Tongue (tissue), 2 donors: ENCODE measurements around the gene MIF4GD. TPM values are rescaled to one million over a fixed set of nuclear protein-coding genes. Genes with fewer than 3 reads are reported as not detected.
A peak's percentile ranks its signal among the peaks of the same experiment; 100 is the strongest.
"Not testable (repeated sequence)": the region's sequence is repeated elsewhere in the genome, so short reads cannot be mapped to it uniquely, and the experiment has no call there.

Experiments
- DNase-seq: peaks from one replicate; pipeline ENCODE4 v3.0.0-alpha.2; 2015
- total RNA-seq: library from RNA; depleted of rRNA; stranded (reverse); fragments of >200 nt; gene quantifications from one replicate; pipeline ENCODE4 v1.2.3, GENCODE V29; 2014

The MIF4GD gene, protein sequence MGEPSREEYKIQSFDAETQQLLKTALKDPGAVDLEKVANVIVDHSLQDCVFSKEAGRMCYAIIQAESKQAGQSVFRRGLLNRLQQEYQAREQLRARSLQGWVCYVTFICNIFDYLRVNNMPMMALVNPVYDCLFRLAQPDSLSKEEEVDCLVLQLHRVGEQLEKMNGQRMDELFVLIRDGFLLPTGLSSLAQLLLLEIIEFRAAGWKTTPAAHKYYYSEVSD
- total RNA-seq, result 9.1 TPM

DNA sequence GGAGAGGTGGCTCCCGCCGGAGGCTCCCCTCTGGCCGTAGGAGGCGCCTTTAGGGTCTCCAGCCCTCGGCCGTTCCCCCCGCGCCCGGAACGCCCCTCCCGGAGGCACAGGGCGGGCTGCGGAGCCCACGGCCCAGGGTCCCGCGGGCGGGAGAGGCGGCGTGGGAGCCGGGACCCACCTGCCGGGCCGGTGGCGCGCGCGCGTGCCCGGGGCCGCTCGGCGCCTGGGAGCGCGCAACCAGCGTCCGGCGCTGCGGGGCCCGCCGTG lies at the start of gene MIF4GD:
Gene MIF4GD, minus strand, starts transcription at position 266 of the 267 bp plus-strand sequence. CDS start 1,036 bp downstream, outside the sequence.
- no peak for DNase-seq

DNA sequence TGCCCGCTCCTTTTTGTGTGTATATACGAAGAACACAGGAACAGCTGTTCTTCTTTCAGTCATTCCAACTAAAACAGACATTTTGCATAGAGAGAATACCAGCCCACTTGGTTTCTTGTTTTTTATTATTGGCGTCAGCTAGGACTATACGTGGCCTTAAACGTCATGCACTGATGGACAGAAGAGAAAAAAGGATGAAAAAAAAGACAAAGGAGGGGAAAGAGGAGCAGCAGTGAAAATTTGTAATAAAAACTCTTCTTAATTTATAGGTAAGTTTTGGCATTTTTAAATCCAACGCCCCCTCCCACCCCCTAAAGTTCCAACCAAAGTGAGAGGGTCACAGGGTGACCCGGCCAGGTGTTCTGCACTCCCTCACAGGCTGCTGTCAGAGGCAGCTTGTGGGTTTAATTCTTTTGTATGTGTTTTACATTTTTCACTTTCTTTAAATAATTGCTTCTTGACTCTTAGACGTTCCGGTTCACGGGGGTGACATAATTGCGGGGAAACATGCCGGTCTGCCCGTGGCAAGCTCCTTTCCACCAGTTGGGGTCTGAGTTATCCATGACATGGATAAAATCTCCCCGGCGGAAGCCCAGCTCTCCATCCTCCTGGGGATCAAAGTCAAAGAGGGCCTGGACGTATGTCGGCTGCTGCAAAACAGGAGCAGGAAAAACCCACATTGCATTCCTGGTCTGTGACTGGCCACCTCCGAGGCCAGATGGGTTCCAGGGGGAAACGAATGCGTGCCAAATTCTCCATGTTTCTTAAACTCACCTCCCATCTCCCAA lies 49.1 kb upstream of the MIF4GD start:
- DNase-seq, result no peak

DNA sequence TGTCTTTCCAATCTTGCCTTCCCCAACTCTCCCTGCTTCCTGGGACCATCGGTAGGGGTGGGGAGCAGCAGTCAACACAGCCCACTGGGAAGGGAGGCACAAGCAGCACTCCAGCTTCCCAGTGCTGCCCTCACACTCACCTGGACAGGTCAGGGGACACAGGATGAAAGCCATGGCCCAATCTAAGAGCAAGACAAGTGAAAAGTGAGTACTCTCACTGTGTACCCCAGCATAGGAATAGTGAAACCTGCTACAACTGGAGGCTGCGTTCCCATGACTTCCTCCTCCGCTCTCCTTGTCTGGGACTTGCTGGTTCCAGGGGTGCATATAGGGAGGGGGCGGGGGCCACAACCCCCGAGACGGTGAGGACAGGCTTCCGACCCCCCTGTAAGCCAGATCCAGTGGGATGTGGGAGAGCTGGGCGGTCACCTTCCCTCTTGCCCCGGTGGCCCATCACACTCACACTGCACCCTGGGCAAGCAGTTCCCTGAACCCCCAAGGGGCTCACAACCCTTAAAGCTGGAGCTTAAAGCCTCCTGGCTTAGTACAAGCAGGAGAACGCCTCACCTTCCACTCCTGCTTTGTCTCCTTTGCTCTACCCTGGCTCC lies 47.7 kb upstream of the MIF4GD start:
- no peak for DNase-seq

DNA sequence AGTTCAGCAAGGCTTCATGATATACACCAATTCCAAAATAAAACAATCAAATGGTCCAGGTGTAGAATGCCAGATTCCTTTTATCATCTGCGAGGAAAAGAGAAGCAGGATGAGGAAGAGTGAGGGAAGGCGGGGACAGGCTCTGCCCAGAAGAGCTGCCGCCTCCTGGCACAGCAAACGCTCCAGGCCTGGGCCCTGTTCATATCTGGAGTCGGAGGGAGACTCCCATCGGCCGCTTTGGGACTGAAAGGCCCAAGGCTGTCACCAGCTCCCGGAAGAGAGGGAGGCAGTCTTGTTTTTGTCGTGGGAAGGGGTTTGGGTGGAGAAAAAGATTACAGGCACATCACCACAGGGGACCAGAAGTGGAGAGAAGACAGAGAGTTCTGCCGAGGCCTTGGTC lies 47.2 kb upstream of the MIF4GD start:
- DNase-seq, result no peak

DNA sequence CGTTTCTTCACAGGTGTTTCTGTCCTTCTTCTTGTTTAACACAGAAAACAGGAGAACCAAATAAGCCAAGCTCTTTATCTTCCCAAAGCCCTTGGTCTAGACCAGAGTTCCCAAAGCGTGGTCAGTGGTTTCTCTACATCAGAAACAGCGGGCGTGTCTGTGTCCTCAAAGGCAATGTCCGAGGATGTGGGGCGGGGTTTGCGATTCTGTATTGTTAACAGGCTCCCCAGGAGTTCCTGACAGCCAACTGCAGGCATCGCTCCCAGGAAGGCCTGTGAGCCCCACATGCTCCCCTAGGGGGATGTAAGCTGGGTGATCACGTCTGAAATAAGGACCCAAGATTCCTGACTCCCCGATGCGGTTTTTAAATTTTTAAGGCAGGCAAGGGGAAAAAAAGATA lies 46.6 kb upstream of the MIF4GD start:
- DNase-seq, result no peak

DNA sequence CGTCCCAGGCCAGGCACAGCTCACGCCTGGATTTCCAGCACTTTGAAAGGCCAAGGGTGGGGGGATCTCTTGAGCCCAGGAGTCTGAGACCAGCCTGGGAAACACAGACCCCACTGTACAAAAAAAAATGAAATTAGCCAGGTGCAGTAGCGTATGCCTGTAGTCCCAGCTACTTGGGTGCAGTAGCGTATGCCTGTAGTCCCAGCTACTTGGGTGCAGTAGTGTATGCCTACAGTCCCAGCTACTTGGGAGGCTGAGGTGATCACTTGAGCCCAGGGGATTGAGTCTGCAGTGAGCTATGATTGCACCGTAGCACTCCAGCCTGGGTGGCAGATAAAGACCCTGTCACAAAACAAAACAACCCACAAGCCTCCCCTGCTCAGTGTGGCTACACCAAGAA lies 45.2 kb upstream of the MIF4GD start:
- no peak for DNase-seq

DNA sequence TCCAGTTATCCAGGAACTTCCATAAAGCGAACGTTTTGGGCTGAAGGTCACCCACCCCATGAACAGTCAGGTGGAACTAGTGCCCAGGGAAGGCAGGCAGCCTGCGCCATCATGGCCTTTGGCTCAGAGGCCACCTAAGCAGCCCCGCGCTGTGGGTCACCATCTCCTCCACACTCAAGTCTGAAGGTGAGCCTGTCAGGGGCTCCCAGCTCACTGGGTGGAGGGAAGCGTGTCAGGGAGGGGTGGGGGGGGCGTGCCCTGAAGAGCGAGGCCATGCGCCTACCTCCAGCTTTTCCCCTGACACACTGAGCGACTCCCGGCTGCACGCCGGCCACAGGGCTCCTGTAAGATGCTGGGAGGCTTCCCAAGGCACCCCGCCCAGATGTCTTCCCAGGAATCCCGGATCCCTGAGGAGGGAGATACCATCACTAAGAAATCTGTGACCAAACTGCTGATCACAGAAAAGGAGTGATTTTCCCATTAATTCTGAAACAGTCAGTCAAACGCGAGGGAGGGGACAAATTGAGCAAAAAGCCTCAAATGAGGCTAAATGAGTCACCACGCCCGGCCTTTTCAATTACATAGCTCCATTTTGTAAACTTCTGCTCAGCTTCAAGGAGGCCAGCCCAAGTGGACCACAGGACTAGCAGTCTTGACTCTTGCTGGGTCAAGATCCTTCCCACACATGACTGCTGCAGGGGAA lies 44.7 kb upstream of the MIF4GD start:
- no peak for DNase-seq

DNA sequence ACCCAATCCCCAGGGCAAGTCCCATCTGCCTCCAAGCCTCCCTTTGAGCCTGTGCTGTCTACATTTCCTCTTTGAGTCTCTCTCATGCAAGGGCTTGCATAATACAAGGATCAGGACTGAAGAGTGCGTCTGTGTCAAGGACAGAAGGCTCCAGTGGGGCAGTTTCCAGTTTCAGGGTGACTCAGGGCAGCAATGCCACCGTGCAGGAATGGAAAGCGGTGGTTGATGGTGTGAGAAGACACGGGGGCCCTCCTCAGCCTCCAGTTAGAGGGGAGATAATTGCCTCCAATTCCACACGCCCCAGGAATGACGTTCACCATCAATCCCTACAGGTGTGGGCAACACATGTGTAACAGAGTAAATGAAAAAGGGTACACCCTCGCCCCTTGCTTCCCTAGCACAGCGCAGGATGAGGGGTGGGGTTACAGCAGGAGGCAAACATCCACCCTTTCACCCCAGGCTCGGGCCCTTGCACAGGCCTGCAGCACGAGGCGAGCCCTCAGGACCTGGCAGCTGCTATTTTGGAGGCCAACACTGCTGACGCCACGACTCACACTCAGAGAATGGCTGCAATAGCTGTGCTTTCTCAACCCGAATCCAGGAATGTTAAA lies 43.0 kb upstream of the MIF4GD start:
- no peak for DNase-seq

DNA sequence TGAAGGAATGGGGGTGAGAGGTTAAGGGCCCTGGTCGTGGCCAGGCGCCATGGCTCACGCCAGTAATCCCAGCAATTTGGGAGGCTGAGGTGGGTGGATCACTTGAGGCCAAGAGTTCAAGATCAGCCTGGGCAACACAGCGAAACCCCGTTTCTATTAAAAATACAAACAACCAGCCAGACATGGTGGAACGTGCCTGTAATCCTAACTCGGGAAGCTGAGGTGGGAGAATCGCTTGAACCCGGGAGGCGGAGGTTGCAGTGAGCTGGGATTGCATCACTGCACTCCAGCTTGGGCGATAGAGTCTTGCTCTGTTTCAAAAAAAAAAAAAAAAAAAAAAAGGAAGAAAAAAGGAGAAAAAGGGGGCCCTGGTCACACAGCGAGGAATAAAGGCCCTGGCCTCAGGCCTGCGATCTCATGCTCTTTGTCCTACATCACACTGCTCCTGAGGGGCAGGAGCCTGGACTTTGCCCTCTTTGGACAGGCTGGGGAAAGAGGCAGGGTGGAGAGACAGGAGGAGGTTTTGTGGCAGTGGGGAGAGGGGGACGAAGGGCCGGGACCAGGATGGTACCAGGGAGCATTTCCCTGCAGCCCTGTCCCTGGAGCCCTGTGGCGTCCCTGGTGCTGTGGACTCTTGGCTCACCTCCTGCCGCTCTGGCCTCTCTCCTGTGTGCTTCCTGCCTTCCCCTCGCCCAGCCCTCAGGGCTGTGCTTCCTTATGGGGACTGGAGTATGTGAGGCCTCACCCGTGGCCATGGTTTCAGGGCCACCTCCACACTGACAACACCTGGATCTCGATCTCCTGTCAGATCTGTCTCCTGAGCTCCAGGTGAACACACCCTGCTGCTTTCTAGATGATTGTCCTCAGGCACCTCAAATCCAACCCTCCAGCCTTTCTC lies 38.0 kb upstream of the MIF4GD start:
- no peak for DNase-seq

DNA sequence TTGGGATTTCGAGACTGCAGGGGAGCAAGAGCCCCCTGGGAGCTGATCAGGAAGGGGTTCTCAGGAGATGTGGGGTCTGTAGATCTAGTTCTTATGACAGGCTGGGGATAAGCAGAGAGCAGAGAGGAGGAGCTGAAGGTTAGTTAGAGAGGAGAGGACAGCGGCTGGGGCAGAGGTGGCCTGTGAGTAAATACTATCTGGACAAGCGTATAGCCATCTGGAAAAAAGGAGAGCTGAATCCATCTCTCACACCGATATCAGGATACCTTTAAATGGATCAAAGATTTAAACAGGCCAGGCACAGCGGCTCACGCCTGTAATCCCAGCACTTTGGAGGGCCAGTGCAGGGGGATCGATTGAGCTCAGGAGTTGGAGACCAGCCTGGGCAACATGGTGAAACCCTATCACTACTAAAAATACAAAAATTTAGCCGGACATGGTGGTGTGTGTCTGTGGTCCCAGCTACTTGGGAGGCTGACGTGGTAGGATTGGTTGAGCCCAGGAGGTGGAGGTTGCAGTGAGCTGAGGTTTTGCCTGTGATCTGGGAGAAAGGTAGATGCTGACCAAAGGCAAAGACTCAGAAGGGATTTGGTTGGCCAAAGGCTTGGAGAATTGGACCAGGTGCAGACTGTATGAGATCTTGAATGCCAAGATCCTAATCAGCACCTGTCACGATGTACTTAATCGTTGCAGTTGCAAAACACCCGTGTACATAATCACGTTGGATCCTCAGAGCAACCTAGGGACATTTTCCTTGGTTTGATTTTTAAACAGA lies 37.1 kb upstream of the MIF4GD start:
- DNase-seq, result no peak

DNA sequence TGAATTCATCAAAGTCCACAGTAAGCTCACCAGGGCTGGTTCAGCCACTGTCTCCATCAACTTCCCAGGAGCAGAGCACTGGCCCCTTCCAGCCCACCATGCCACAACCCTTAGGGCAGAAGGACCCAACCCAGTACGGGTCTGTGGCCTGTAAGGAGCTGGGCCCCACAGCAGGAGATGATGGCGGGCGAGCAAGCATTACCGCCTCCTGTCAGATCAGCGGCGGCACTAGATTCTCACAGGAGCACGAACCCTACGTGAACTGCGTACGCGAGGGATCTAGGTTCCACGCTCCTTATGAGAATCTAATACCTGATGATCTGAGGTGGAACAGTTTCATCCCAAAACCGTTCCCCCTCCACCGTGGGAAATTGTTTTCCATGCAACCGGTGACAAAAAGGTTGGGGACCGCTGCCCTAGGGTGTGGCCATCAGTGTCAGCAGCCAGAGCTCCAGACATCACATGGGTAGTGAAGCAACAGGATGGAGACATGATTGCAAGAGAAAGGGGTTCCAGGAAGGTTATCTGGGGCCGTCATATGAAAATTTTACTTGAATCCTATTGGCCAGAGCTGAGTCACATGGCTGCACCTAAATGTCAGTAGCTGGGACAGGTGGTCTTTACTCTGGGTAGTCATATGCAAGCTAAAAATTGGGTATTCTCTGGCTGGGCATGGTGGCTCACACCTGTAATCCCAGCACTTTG lies 30.6 kb upstream of the MIF4GD start:
- no peak for DNase-seq

DNA sequence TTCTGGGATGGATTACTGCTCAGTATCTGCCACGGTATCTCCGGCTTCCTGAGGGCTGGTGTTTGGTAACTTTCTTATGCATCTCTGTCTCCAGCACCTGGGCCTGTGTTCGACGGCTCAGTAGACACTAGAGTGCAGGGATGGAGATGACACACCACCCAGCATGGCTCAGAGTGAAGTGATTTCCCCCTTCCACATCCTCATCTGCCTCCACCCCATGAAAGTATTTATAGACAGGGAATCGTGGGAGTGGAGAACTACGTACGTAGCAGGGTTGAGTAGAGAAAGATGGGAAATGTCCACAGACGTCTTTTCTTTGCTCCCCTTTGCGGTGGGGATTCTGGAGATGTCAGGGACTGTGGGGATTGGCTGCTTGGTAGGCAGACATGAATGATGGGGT lies 30.0 kb upstream of the MIF4GD start:
- no peak for DNase-seq

DNA sequence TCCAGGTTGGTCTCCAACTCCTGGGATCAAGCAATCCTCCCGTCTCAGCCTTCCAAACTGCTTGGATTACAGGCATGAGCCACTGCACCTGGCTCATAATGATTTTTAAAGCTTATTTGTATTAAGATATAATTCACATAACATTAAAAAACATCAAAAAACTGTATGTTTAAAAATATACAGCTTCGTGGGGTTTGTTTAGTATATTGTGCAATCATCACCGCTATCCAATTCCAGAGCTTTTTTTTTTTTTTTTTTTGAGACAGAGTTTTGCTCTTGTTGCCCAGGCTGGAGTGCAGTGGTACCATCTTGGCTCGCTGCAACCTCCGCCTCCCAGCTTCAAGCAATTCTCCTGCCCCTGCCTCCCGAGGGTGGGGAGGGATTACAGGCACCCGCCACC lies 29.2 kb upstream of the MIF4GD start:
- DNase-seq, result no peak

DNA sequence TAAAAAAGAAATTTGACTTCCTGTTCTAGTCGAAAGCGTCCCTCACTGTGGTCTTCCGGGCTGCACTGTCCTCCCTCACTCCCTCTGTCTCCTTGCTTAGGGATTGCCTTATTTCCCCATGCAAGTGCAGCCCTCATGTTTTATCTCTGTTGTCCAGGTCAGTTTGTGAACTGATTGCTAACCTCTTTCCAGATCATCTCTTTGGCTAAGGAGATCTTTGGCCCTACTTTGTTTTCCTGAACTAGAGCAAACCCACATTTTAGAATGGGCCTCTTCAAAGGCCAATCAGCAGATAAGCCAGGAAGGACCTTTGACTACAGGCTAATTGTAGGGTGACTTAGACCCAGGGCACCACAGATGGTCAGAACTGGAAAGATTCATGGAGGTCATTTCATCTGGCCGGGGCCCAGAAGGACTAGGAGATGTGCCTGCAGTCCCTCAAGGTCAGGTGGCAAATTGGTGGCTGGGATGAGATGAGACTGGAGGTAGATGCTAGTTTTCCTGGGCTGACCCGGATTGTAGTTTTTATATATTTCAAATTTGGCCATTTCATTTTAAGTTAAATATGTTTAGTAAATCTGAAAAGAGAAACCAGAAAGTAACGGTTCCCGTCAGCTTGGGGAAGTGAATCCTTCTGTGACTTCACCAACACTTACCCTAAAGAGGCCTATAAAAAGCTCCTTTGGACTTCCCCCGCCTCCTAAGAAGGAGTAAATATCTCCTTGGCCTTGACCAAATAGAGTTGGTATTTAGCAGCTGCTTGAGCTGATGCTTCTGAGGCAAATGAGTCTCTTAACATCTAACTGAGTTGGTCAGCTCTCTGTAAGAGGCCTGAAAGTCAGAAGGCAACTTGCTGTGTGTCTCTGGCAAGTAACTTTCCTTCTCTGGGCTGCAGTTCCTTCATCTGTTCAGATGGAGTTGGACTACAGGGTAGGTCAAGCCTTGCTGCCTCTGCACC lies 24.4 kb upstream of the MIF4GD start:
- DNase-seq, result peak; percentile 17

DNA sequence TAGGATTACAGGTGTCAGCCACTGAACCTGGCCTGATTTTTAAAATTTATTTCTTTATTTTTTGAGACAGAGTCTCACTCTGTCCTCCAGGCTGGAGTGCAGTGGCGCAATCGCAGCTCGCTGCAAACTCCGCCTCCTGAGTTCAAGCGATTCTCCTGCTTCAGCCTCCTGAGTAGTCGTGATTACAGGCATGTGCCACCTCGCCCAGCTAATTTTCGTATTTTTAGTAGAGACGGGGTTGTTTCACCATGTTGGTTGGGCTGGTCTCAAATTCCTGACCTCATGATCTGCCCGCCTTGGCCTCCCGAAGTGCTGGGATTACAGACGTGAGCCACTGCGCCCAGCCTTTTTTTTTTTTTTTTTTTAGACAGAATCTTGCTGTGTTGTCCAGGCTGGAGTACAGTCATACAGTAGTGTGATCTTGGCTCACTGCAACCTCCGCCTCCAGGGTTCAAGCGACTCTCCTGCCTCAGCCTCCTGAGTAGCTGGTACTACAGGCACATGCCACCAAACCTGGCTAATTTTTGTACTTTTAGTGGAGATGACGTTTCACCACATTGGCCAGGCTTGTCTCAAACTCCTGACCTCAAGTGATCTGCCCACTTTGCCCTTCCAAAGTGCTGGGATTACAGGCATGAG lies 21.9 kb upstream of the MIF4GD start:
- not testable (repeated sequence) for DNase-seq

DNA sequence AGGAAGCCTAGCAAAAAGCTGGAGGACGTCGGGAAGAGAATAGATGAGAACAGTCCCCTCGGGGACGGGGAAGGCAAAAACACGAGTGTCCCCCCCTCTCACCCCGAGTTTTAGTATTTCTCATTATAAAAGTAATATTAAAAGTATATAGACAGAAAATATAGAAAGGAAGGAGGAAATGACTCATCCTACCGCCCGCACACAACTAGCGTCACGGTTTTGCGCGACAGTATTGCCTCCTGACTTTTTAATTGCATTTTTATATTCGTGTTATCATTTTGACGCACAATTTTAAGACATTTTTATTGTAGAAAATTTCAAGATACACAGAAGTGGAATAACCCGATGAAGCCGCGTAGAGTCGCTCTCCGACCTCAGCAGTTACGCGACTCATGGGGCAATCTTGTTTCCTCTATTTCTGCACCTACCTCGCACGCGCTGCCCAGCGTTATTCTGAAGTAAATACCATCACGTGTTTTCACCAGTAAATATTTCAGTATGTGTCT lies 18.9 kb upstream of the MIF4GD start:
- DNase-seq, result peak; percentile 59

DNA sequence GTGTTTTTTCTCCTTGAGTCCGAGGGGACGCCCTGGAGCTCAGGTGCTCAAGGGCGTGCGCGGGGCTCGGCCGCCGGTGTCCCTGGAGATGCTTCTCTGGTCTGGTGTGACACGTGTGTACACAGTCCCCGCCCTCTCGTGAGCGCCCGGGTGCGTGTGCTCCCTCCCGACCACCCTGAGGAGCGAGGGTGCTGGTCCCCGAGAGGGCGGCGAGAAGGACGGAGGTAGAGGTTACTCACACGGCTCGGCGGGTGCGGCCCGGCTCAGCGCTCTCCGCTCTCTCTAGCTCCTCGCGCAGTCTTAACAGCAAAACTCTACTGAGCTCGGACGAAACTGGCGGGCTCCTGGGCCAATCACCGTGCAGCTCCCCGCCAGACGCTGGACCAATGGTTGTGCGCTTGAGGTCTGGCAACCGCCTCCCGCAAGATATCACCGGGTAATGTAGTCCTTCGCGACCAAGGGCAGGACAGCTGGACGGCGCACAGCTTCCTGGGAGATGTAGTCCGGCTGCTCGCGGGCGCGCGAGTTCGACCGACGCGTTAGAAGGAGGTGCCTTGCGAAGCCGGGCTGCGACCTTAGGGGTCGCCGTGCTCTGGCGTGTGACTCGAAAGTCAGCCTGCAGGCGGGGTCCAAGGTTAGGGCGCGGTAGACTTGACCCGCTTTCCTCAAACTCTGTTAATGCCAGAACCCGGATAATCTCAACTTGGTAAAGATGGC lies 18.2 kb upstream of the MIF4GD start, which contains the start of gene SLC25A19:
Gene SLC25A19, minus strand, starts transcription at position 319 of the 717 bp plus-strand sequence. CDS start 2,669 bp downstream, outside the sequence.
- peak; percentile 99 for DNase-seq

DNA sequence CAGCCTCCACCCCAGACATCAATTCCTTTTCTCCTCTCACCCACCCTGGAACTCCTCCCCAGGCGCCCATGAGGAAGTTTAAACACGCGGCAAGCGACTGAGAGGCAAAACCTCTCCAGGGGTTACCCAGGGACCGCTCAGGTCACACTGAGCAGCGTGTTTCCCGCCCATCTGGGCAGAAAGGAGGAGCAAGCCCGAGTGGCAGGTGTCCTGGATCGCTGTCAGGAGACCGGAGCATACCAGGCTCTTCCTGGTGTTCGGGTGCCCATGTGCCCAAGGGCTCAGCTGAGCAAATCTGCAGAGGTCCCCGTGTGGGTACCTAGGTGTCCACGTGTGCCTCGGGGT lies 17.7 kb upstream of the MIF4GD start:
- no peak for DNase-seq
